B cell (primary cell): ENCODE data around the gene CA11. TPM values are rescaled to one million over a fixed set of nuclear protein-coding genes. Genes with fewer than 3 reads are reported as not detected.

Source experiments
- ATAC-seq: fragments of 200-7000 bp; cut with Tn5 transposase; one replicate; pipeline ENCODE4 v1.10.0; 2021; ENCODE audit warnings: low read depth, mild to moderate bottlenecking, moderate number of reproducible peaks, moderate library complexity
- CTCF ChIA-PET: fragments of 350-600 bp; sonication (Branson Sonifier 250); formaldehyde crosslinking; loops from one replicate; lab custom pipeline; 2021; ENCODE audit warnings: antibody characterized with exemption, inconsistent platforms; lab: Charles Lee
- POLR2A ChIA-PET: fragments of 350-600 bp; sonication (Branson Sonifier 250); formaldehyde crosslinking; loops from one replicate; lab custom pipeline; 2021; ENCODE audit warnings: antibody characterized with exemption; lab: Charles Lee
- DNase-seq: peaks from one replicate; pipeline ENCODE4 v3.0.0; 2013
- H2AFZ ChIP-seq: 2 replicates; pipeline ENCODE4 v1.6.1; 2012; ENCODE audit warnings: mild to moderate bottlenecking, low read depth, low read length; ENCODE audit not compliant: insufficient read depth, poor library complexity, severe bottlenecking
- H3K27ac ChIP-seq, 2 donors: 1 replicate in 1 of 2; 2 replicates in 1 of 2; pipeline ENCODE4 v1.5.1; 2012 to 2013; ENCODE audit warnings: low read length in 2 of 2, mild to moderate bottlenecking in 2 of 2, moderate library complexity in 1 of 2
- H3K27me3 ChIP-seq, 4 experiments: fragments of 200-600 bp in 1 of 4; sonication (generic) in 1 of 4; replicated peaks in 1 of 4; 1 replicate in 2 of 4; 2 replicates in 2 of 4; pipeline versions ENCODE4 v1.6.1 to v1.7.0; 2013 to 2016; ENCODE audit warnings: low read length in 3 of 4, mild to moderate bottlenecking in 2 of 4, mixed read lengths in 1 of 4, moderate library complexity in 1 of 4; ENCODE audit not compliant: insufficient read depth in 4 of 4, control insufficient read depth in 3 of 4; ENCODE audit errors: control extremely low read depth in 1 of 4
- H3K36me3 ChIP-seq, 2 experiments: replicated peaks in 1 of 2; 1 replicate in 1 of 2; 2 replicates in 1 of 2; pipeline versions ENCODE4 v1.6.1 to v1.7.1; 2013; ENCODE audit warnings: low read length in 1 of 2; ENCODE audit not compliant: insufficient read depth in 2 of 2, control insufficient read depth in 1 of 2; ENCODE audit errors: control extremely low read depth in 1 of 2, extremely low read depth in 1 of 2
- H3K4me1 ChIP-seq, 2 donors: fragments of 200-600 bp in 1 of 2; sonication (generic) in 1 of 2; 1 replicate in 1 of 2; 2 replicates in 1 of 2; pipeline versions ENCODE4 v1.5.1 to v1.6.1; 2013 to 2017; ENCODE audit warnings: low read length in 2 of 2; ENCODE audit not compliant: control insufficient read depth in 2 of 2, insufficient read depth in 2 of 2
- H3K4me2 ChIP-seq: replicated peaks from 2 replicates; pipeline ENCODE3; 2012; ENCODE audit warnings: mild to moderate bottlenecking, low read depth, low read length; ENCODE audit not compliant: poor library complexity, severe bottlenecking
- H3K4me3 ChIP-seq, 5 experiments: fragments of 200-600 bp in 1 of 5; sonication (generic) in 1 of 5; 1 replicate in 3 of 5; 2 replicates in 2 of 5; pipeline versions ENCODE4 v1.5.1 to v1.7.0; 2011 to 2016; ENCODE audit warnings: low read length in 4 of 5, mild to moderate bottlenecking in 4 of 5, low read depth in 2 of 5, control low read depth in 1 of 5, moderate library complexity in 1 of 5; ENCODE audit not compliant: insufficient read depth in 1 of 5; ENCODE audit errors: control extremely low read depth in 1 of 5, extremely low read depth in 1 of 5
- H3K79me2 ChIP-seq: fragments of 200-600 bp; sonication (generic); one replicate; pipeline ENCODE4 v1.6.0; 2016; ENCODE audit warnings: low read length; ENCODE audit not compliant: control insufficient read depth, insufficient read depth
- H3K9ac ChIP-seq: fragments of 200-600 bp; sonication (generic); 2 replicates; pipeline ENCODE4 v1.6.1; 2017; ENCODE audit warnings: mild to moderate bottlenecking, low read length, moderate library complexity
- H3K9me3 ChIP-seq, 3 donors: one replicate each; pipeline versions ENCODE4 v1.6.1 to v1.7.1; 2013; ENCODE audit warnings: low read length in 2 of 3; ENCODE audit not compliant: control insufficient read depth in 2 of 3, insufficient read depth in 1 of 3; ENCODE audit errors: control extremely low read depth in 1 of 3
- H4K20me1 ChIP-seq: 2 replicates; pipeline ENCODE4 v1.6.0; 2012; ENCODE audit warnings: mild to moderate bottlenecking, low read length; ENCODE audit not compliant: insufficient read depth, control insufficient read depth, poor library complexity, severe bottlenecking
- H3K27ac Mint-ChIP-seq: one replicate; pipeline ENCODE4 v1.8.0; 2021; ENCODE audit warnings: mixed read lengths
- H3K27me3 Mint-ChIP-seq: one replicate; pipeline ENCODE4 v1.8.0; 2021; ENCODE audit warnings: mixed read lengths
- H3K4me1 Mint-ChIP-seq: one replicate; pipeline ENCODE4 v1.8.0; 2021; ENCODE audit warnings: mixed read lengths
- H3K4me3 Mint-ChIP-seq: one replicate; pipeline ENCODE4 v1.8.0; 2021; ENCODE audit warnings: mixed read lengths
- H3K9me3 Mint-ChIP-seq: one replicate; pipeline ENCODE4 v1.8.0; 2022; ENCODE audit warnings: mixed read lengths; ENCODE audit not compliant: insufficient read depth
- CTCF ChIP-seq: fragments of 200-600 bp; IDR thresholded peaks from one replicate; pipeline ENCODE4 v1.8.0; 2022; ENCODE audit warnings: antibody characterized with exemption, mild to moderate bottlenecking
- EZH2 ChIP-seq: IDR thresholded peaks from 2 replicates; pipeline ENCODE4 v1.6.1; 2012; ENCODE audit warnings: borderline replicate concordance, low read depth, mild to moderate bottlenecking, moderate library complexity, low read length; ENCODE audit not compliant: insufficient read depth, poor library complexity, severe bottlenecking
- WGBS: methylation state at CpG from one replicate; pipeline ENCODE4 v1.1.5; 2013; ENCODE audit warnings: missing lambda C conversion rate; ENCODE audit not compliant: insufficient coverage; 5-methylcytosine and 5-hydroxymethylcytosine counted together
- intact Hi-C: fragments of 100-400 bp; cut with micrococcal nuclease; formaldehyde crosslinking; loops from one replicate; pipeline ENCODE4 v1.10.0; 2022
- polyA plus RNA-seq: library from polyadenylated mRNA; depleted of rRNA; stranded (reverse); fragments of >200 nt; gene quantifications from 2 replicates; pipeline ENCODE4 v1.2.3, GENCODE V29; 2012
- total RNA-seq, 2 donors: library from RNA; stranded (reverse); fragments of 120-200 nt in 1 of 2; gene quantifications; 1 replicate in 1 of 2; 2 replicates in 1 of 2; pipeline versions ENCODE4 v1.2.3 to v1.2.4, GENCODE V29; 2013 to 2022

CA11 gene
- total and polyA plus RNA-seq, 2 donors (not counting 1 experiment from before 2014, with no cell fraction given), result 6.5 to 27.7 TPM

DNA sequence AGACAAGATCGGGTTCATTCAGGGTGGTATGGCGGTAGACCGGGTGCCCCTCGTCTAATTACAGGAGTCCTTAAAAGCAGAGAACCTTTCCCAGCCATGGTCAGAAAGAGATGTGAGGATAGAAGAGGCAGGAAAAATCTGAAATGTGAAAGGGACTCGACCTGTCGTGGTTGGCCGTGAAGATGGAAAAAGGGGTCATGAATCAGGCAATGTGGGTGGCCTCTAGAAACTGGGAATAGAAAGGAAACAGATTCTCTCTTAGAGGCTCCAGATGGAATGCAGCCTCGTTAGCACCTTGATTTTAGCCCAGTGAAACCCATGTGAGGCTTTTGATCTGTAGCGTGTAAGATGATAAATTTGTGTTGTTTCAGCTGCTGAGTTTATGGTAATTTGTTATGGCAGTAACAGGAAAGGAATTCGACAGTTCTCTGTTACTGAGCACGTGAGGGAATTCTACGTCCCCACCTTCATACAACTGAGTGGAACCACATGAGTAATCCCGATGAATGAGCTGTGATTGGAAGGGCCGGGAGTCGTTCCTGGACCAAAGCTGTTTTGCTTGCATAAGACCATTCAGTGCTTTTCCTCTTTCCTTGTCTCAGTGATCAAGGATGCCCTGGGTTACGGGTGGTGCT is 11.0 kb upstream of the CA11 start:
- DNase-seq (no peak), ATAC-seq (no peak)
- no peaks in the 10 kb centered on the region for H3K79me2 ChIP-seq
- H3K27ac ChIP-seq, result no peak overlapping the region
- H3K27ac Mint-ChIP-seq, result no peak overlapping the region
- H4K20me1 ChIP-seq, result no peaks in the 10 kb centered on the region
- H3K9ac ChIP-seq, result no peak overlapping the region
- H3K27me3 Mint-ChIP-seq, result no peaks in the 10 kb centered on the region
- H3K36me3 ChIP-seq, result no peaks in the 10 kb centered on the region
- peaks cover 21% of the 10 kb centered on the region for H3K4me1 Mint-ChIP-seq
- H3K27me3 ChIP-seq, result no peaks in the 10 kb centered on the region
- TF ChIP-seq EZH2 (no peak), CTCF (no peak)
- H2AFZ ChIP-seq, result no peak overlapping the region
- no peaks in the 10 kb centered on the region for H3K9me3 Mint-ChIP-seq
- H3K4me2 ChIP-seq, result no peak overlapping the region
- intact Hi-C loops, result no loop called here
- peaks cover 8 to 23% of the 10 kb centered on the region in 2 donors for H3K4me1 ChIP-seq
- POLR2A ChIA-PET, result interaction anchor here (0.6 kb wide), 1 partner anchor 10 kb away, joined by 10 read pairs; no protein-coding TSS in a partner anchor
- CTCF ChIA-PET, result interaction anchor here (1.4 kb wide), 1 partner anchor 18 kb away, joined by 3 read pairs; no protein-coding TSS in a partner anchor
- H3K4me3 ChIP-seq, result no peak overlapping the region
- H3K4me3 Mint-ChIP-seq, result no peak overlapping the region
- no peaks in the 10 kb centered on the region for H3K9me3 ChIP-seq
- WGBS, result 73% methylated on average over 11 of the region's 16 CpGs

- WGBS, result 38% methylated on average over 10 of the region's 11 CpGs
- H3K9me3 ChIP-seq, result peaks cover 0 to 2% (median 0%) of the 10 kb centered on the region in 3 donors
- no peaks in the 10 kb centered on the region for H3K9me3 Mint-ChIP-seq
- no peaks in the 10 kb centered on the region for H3K27me3 ChIP-seq
- H3K79me2 ChIP-seq, result no peaks in the 10 kb centered on the region
- H3K4me3 Mint-ChIP-seq, result no peak overlapping the region
- H3K36me3 ChIP-seq, result no peaks in the 10 kb centered on the region
- intact Hi-C loops, result no loop called here
- no peak overlapping the region for H3K27ac ChIP-seq
- H3K4me2 ChIP-seq, result no peak overlapping the region
- peaks cover 18% of the 10 kb centered on the region for H3K4me1 Mint-ChIP-seq
- no peak overlapping the region for H3K9ac ChIP-seq
- POLR2A ChIA-PET, result no interaction called here
- H3K4me1 ChIP-seq, result peaks cover 3 to 7% of the 10 kb centered on the region in 2 donors
- CTCF ChIA-PET, result interaction anchor here (1.0 kb wide), 1 partner anchor 9 kb away, joined by 3 read pairs; the partner anchor contains the start of gene CA11
- H3K27me3 Mint-ChIP-seq, result no peaks in the 10 kb centered on the region
- ATAC-seq, result no peak
- no peak overlapping the region for H3K4me3 ChIP-seq
- no peaks in the 10 kb centered on the region for H4K20me1 ChIP-seq
- DNase-seq, result no peak
- H2AFZ ChIP-seq, result peak overlapping the region; percentile 28
- peak overlapping the region; percentile 46 for H3K27ac Mint-ChIP-seq
- TF ChIP-seq EZH2 (no peak), CTCF (no peak)
These were observed 8.5 kb upstream of the CA11 start for GRCh38 chr19:48654299-48655059.
